Spleen (tissue), 11 donors: ENCODE data around the gene NOP14. TPM values are rescaled to one million over a fixed set of nuclear protein-coding genes. Genes with fewer than 3 reads are reported as not detected.
"Not testable (repeated sequence)": the region's sequence is repeated elsewhere in the genome, so short reads cannot be mapped to it uniquely, and the experiment has no call there.

Source experiments
- DNase-seq: peaks from one replicate; pipeline ENCODE4 v3.0.0-alpha.2; 2020
- H3K27ac ChIP-seq, 8 donors: fragments of 200-600 bp; sonication (generic) in 7 of 8; 1 replicate in 4 of 8; 2 replicates in 4 of 8; pipeline versions ENCODE4 v1.5.0 to v1.8.0; 2016 to 2021; ENCODE audit warnings: inconsistent platforms in 4 of 8, mild to moderate bottlenecking in 4 of 8, moderate library complexity in 1 of 8
- H3K27me3 ChIP-seq, 7 donors: fragments of 200-600 bp; sonication (generic) in 6 of 7; replicated peaks in 1 of 7; 1 replicate in 4 of 7; 2 replicates in 3 of 7; pipeline versions ENCODE4 v1.5.0 to v1.8.0; 2016 to 2021; ENCODE audit warnings: inconsistent platforms in 3 of 7, mild to moderate bottlenecking in 1 of 7
- H3K36me3 ChIP-seq, 6 donors: fragments of 200-600 bp; sonication (generic) in 5 of 6; 1 replicate in 4 of 6; 2 replicates in 2 of 6; pipeline versions ENCODE4 v1.5.0 to v1.8.0; 2016 to 2021; ENCODE audit warnings: inconsistent platforms in 2 of 6
- H3K4me1 ChIP-seq, 6 donors: fragments of 200-600 bp; sonication (generic) in 5 of 6; 1 replicate in 3 of 6; 2 replicates in 3 of 6; pipeline versions ENCODE4 v1.5.0 to v1.8.0; 2016 to 2021; ENCODE audit warnings: inconsistent platforms in 3 of 6
- H3K4me3 ChIP-seq, 8 donors: fragments of 200-600 bp; sonication (generic) in 7 of 8; 1 replicate in 4 of 8; 2 replicates in 4 of 8; pipeline versions ENCODE4 v1.5.0 to v1.8.0; 2016 to 2021; ENCODE audit warnings: inconsistent platforms in 4 of 8, mild to moderate bottlenecking in 4 of 8, moderate library complexity in 2 of 8
- H3K9me3 ChIP-seq, 8 donors: fragments of 200-600 bp; sonication (generic) in 7 of 8; 1 replicate in 4 of 8; 2 replicates in 4 of 8; pipeline versions ENCODE4 v1.5.0 to v1.8.0; 2016 to 2021; ENCODE audit warnings: inconsistent platforms in 4 of 8
- CTCF ChIP-seq, 11 experiments: fragments of 200-600 bp in 7 of 11; fragments of 450-650 bp in 4 of 11; sonication (generic) in 4 of 11; IDR thresholded peaks in 8 of 11; conservative IDR thresholded peaks in 3 of 11; 1 replicate in 7 of 11; 2 replicates in 4 of 11; pipeline versions ENCODE4 v1.4.0 to v1.8.0; 2016 to 2021; ENCODE audit warnings: antibody characterized with exemption in 11 of 11, inconsistent platforms in 4 of 11, mild to moderate bottlenecking in 1 of 11
- POLR2A ChIP-seq, 3 donors: fragments of 450-650 bp; IDR thresholded peaks; one replicate each; pipeline ENCODE4 v1.5.1; 2017; ENCODE audit warnings: antibody characterized with exemption in 3 of 3, mild to moderate bottlenecking in 1 of 3
- POLR2AphosphoS5 ChIP-seq, 3 donors: sonication (generic); formaldehyde crosslinking; IDR thresholded peaks; one replicate each; pipeline ENCODE4 v1.5.1; 2017; ENCODE audit warnings: antibody characterized with exemption in 3 of 3
- WGBS, 5 donors: extraction: QIAGEN DNeasy Blood & Tissue Kit in 3 of 5; methylation state at CpG; one replicate each; pipeline versions ENCODE4 v1.1.5 to v1.1.7; 2013 to 2018; 5-methylcytosine and 5-hydroxymethylcytosine counted together
- intact Hi-C: fragments of 100-400 bp; cut with DNase I; formaldehyde crosslinking; loops from one replicate; pipeline ENCODE4 v1.15.0; 2023; ENCODE audit warnings: low total_unique reads
- polyA plus RNA-seq, 3 donors: library from polyadenylated mRNA; stranded (reverse); fragments of 200-250 nt; gene quantifications; one replicate each; pipeline ENCODE4 v1.2.1, GENCODE V29; 2013
- total RNA-seq, 7 donors: library from RNA; depleted of rRNA in 3 of 7; stranded (reverse); fragments of >200 nt in 3 of 7; fragmentation: NEBNext Ultra II Directional in 4 of 7; extraction: Animal tissue kit (Norgen Biotek cat#: 25700) in 4 of 7; gene quantifications; one replicate each; pipeline versions ENCODE4 v1.1.0 to v1.2.1, GENCODE V29; 2016 to 2021
- donor health status: healthy with polysubstance abuse.
- donor health status: DM: no; HTN: no; CAD: no; lungs with moderate emphysema.
- donor health status: DM: no; HTN: no; CAD: no.
- donor health status: Bipolar disorder and iron deficiency.
- donor health status: healthy.
- donor health status: DM: no; HTN: no; CAD: no.
- donor health status: DM: yes; HTN: yes; CAD: no.

The NOP14 gene
- total and polyA plus RNA-seq, 10 donors = 10.2 to 30.5 (median 22.1) TPM

- TF ChIP-seq CTCF (IDR thresholded peaks at IDR 0.05 in 8 of 11, conservative IDR thresholded peaks at IDR 0.05 in 3 of 11) = no peak
- TF ChIP-seq POLR2AphosphoS5 (IDR thresholded peaks at IDR 0.05) = no peak
- TF ChIP-seq POLR2A (IDR thresholded peaks at IDR 0.05) = no peak
- H3K4me1 ChIP-seq = peaks cover 14 to 57% (median 37%) of the 10 kb centered on the region in 6 donors
- H3K4me3 ChIP-seq = no peak overlapping the region
- no peak for DNase-seq
- peak overlapping the region in 4 of 8 donors; percentile 8 to 36 (median 22) for H3K27ac ChIP-seq
- no peaks in the 10 kb centered on the region for H3K9me3 ChIP-seq
- intact Hi-C loops = no loop called here
- H3K27me3 ChIP-seq = no peaks in the 10 kb centered on the region
- 67 to 85% (median 74%) methylated on average over 9 of the region's 9 CpGs for WGBS, 5 donors
- H3K36me3 ChIP-seq = peaks cover 0 to 57% (median 41%) of the 10 kb centered on the region in 6 donors
These were observed 4.8 kb downstream of the NOP14 start for GRCh38 chr4:2958446-2958845.

GRCh38 chr4:2955186-2956044, 7.8 kb downstream of the NOP14 start:
- peak; percentile 24 for DNase-seq
- H3K9me3 ChIP-seq, intact Hi-C loops, H3K4me3 ChIP-seq, H3K27me3 ChIP-seq: not testable (repeated sequence)
- Histone ChIP-seq H3K36me3 (peaks cover 0 to 87% (median 70%) of the 10 kb centered on the region in 6 donors), H3K27ac (peak overlapping the region in 1 of 8 donors; percentile 45), H3K4me1 (peaks cover 0 to 37% (median 16%) of the 10 kb centered on the region in 6 donors)
- TF ChIP-seq CTCF (IDR thresholded peaks at IDR 0.05 in 8 of 11, conservative IDR thresholded peaks at IDR 0.05 in 3 of 11) = peak in 2 of 11 experiments; percentile 1 to 21
- WGBS, 5 donors = 92 to 97% (median 96%) methylated on average over 26 to 44 of the region's 44 CpGs

- Histone ChIP-seq H3K9me3 (no peaks in the 10 kb centered on the region), H3K4me1 (peaks cover 0 to 29% (median 12%) of the 10 kb centered on the region in 6 donors), H3K4me3 (no peak overlapping the region), H3K36me3 (peaks cover 2 to 92% (median 79%) of the 10 kb centered on the region in 6 donors), H3K27me3 (no peaks in the 10 kb centered on the region), H3K27ac (peak overlapping the region in 5 of 8 donors; percentile 38 to 64 (median 52))
- DNase-seq = peak; percentile 66
- intact Hi-C loops = no loop called here
- WGBS, 5 donors = 69 to 81% (median 77%) methylated on average over 20 to 33 of the region's 33 CpGs
- TF ChIP-seq POLR2A (IDR thresholded peaks at IDR 0.05) (no peak), CTCF (IDR thresholded peaks at IDR 0.05 in 8 of 11, conservative IDR thresholded peaks at IDR 0.05 in 3 of 11) (peak in 2 of 11 experiments; percentile 10 to 32), POLR2AphosphoS5 (IDR thresholded peaks at IDR 0.05) (no peak)
These were observed 8.6 kb downstream of the NOP14 start for GRCh38 chr4:2954358-2955185.
